GM21723 (cell line): Measurements from ENCODE around the gene SPOCK3.

Experiments used
- ATAC-seq: cut with Tn5 transposase; IDR thresholded peaks from one replicate; pipeline ENCODE4 v1.9.1; 2021; ENCODE audit warnings: mild to moderate bottlenecking, moderate library complexity; ENCODE audit not compliant: unreplicated experiment

SPOCK3 gene

GRCh38 chr4:167176723-167177367 is 57.4 kb downstream of the SPOCK3 start:
- no peak for ATAC-seq

- ATAC-seq, result no peak
Measured at GRCh38 chr4:167171928-167172327, 62.4 kb downstream of the SPOCK3 start.

- ATAC-seq, result no peak
Measured at GRCh38 chr4:167168611-167169010, 65.7 kb downstream of the SPOCK3 start.

GRCh38 chr4:167150587-167150986 is 83.7 kb downstream of the SPOCK3 start:
- ATAC-seq, result no peak

- no peak for ATAC-seq
Measured at GRCh38 chr4:167144605-167145004, 89.7 kb downstream of the SPOCK3 start.

- no peak for ATAC-seq
Measured at GRCh38 chr4:167143018-167143417, 91.3 kb downstream of the SPOCK3 start.

GRCh38 chr4:167136270-167136669 is 98.0 kb downstream of the SPOCK3 start:
- ATAC-seq, result no peak

- ATAC-seq, result no peak
Measured at GRCh38 chr4:167129146-167129545, 105.1 kb downstream of the SPOCK3 start.

- ATAC-seq, result no peak
Measured at GRCh38 chr4:167119392-167119791, 114.9 kb downstream of the SPOCK3 start.

GRCh38 chr4:167117273-167117672 is 117.0 kb downstream of the SPOCK3 start:
- no peak for ATAC-seq

- ATAC-seq, result no peak
Measured at GRCh38 chr4:167114416-167114971, 119.8 kb downstream of the SPOCK3 start.

- no peak for ATAC-seq
Measured at GRCh38 chr4:167111622-167112021, 122.7 kb downstream of the SPOCK3 start.

- no peak for ATAC-seq
Measured at GRCh38 chr4:167111092-167111491, 123.2 kb downstream of the SPOCK3 start.

GRCh38 chr4:167109859-167110258 is 124.4 kb downstream of the SPOCK3 start:
- no peak for ATAC-seq

- ATAC-seq, result no peak
Measured at GRCh38 chr4:167105857-167106256, 128.4 kb downstream of the SPOCK3 start.

GRCh38 chr4:167102475-167102874 is 131.8 kb downstream of the SPOCK3 start:
- no peak for ATAC-seq

GRCh38 chr4:167101035-167101434 is 133.3 kb downstream of the SPOCK3 start:
- ATAC-seq, result no peak

- peak; percentile 83 for ATAC-seq
Measured at GRCh38 chr4:167100120-167100519, 134.2 kb downstream of the SPOCK3 start.

- no peak for ATAC-seq
Measured at GRCh38 chr4:167088115-167088514, 146.2 kb downstream of the SPOCK3 start.

GRCh38 chr4:167084321-167084720 is 150.0 kb downstream of the SPOCK3 start:
- ATAC-seq, result no peak

- no peak for ATAC-seq
Measured at GRCh38 chr4:167079762-167080161, 154.5 kb downstream of the SPOCK3 start.

GRCh38 chr4:167052631-167053091 is 181.6 kb downstream of the SPOCK3 start:
- no peak for ATAC-seq

GRCh38 chr4:167049257-167049656 is 185.0 kb downstream of the SPOCK3 start:
- no peak for ATAC-seq
